Stimulated activated naive B cell treated with anti-CD40 and anti-IgM and Interleukin-4, amounts not matched to agents 10 μg/mL and 1 μg/mL and 100 μg/mL, for 72 hours (primary cell): Measurements from ENCODE around the gene PNISR.

Experiments
- ATAC-seq, 2 donors: fragments of 150-1000 bp; cut with Tn5 transposase; replicated peaks; 2 replicates each; pipeline ENCODE4 v1.10.0; 2021; ENCODE audit warnings: moderate library complexity in 1 of 2
- DNase-seq: peaks from one replicate; pipeline ENCODE4 v3.0.0; 2021
- H3K27ac Mint-ChIP-seq: one replicate; pipeline ENCODE4 v1.8.0; 2022; ENCODE audit warnings: mild to moderate bottlenecking, mixed read lengths
- H3K27me3 Mint-ChIP-seq, 2 donors: one replicate each; pipeline ENCODE4 v1.8.0; 2022; ENCODE audit warnings: mixed read lengths in 2 of 2
- H3K36me3 Mint-ChIP-seq, 2 donors: one replicate each; pipeline ENCODE4 v1.8.0; 2022; ENCODE audit warnings: mixed read lengths in 2 of 2, mild to moderate bottlenecking in 1 of 2
- H3K4me1 Mint-ChIP-seq, 2 donors: one replicate each; pipeline ENCODE4 v1.8.0; 2022; ENCODE audit warnings: mixed read lengths in 2 of 2, mild to moderate bottlenecking in 1 of 2
- H3K4me3 Mint-ChIP-seq, 2 donors: one replicate each; pipeline ENCODE4 v1.8.0; 2022; ENCODE audit warnings: mild to moderate bottlenecking in 2 of 2, mixed read lengths in 2 of 2, moderate library complexity in 1 of 2
- H3K9me3 Mint-ChIP-seq, 2 donors: one replicate each; pipeline ENCODE4 v1.8.0; 2022; ENCODE audit warnings: mixed read lengths in 2 of 2, mild to moderate bottlenecking in 1 of 2

Gene PNISR

DNA sequence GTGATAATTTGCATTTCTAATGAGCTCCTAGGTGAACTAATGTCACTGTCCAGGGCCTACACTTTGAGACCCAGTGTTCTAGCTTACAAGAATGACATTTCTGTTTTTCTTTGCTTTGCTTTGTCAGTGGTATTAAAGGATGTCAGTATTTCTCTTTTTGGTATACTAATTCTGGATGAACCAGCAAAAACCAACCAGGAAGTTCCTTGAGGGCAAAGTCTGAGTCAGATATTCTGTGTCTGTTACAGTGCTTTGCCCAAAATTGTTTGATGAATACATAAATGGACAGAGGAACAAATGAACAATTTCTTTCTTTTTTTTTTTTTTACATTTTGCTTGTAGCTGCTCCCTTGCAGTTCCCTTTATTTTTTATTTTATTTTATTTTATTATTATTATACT, 46.5 kb downstream of the PNISR start:
- peaks cover 10 to 18% of the 10 kb centered on the region in 2 donors for H3K36me3 Mint-ChIP-seq
- H3K9me3 Mint-ChIP-seq: no peaks in the 10 kb centered on the region
- DNase-seq (no peak), ATAC-seq (no peak)
- H3K4me1 Mint-ChIP-seq: no peaks in the 10 kb centered on the region
- H3K27me3 Mint-ChIP-seq: no peaks in the 10 kb centered on the region
- no peak overlapping the region for H3K4me3 Mint-ChIP-seq
- no peak overlapping the region for H3K27ac Mint-ChIP-seq

DNA sequence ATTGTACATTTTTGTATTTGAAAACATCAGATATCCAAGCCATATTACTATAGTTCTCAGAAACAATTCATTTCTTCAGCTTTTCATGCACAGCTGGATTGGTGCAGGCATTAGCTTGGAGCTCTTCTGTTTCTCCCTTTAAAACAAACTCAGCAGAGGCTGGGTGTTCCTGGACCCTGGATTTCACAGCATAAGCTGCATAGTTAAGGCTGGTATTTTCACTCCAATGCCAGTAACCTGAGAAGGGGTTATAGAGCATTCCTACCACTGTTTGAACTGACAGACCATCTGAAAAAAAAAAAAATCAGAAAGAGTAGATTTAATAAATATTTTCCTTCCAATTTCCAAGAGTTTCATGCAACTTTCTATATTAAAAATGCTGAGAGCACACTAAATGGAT, 55.6 kb downstream of the PNISR start:
- no peaks in the 10 kb centered on the region for H3K4me1 Mint-ChIP-seq
- H3K4me3 Mint-ChIP-seq: no peak overlapping the region
- no peaks in the 10 kb centered on the region for H3K27me3 Mint-ChIP-seq
- H3K27ac Mint-ChIP-seq: no peak overlapping the region
- DNase-seq (no peak), ATAC-seq (no peak)
- H3K36me3 Mint-ChIP-seq: no peaks in the 10 kb centered on the region
- no peaks in the 10 kb centered on the region for H3K9me3 Mint-ChIP-seq

DNA sequence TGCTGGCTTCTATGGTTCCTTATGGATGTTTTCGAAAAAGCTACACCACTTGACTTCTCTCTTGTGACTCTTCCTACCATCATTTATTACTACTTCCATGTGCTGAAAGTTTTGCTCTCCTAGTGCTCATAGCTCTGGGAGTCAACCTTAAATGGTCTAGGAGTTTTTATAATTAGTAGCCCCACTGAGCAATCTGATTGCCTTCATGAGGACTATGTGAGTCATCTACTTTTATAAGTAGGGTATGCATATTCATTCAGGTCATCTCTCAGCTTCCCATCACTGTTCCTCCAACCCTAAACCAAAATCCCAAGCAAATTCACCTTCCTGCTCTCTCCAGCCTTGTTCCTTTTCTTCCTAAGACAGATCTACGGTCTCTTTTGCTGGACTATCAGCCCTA, 58.3 kb downstream of the PNISR start:
- H3K36me3 Mint-ChIP-seq: no peaks in the 10 kb centered on the region
- H3K27ac Mint-ChIP-seq: peak overlapping the region; percentile 4
- H3K9me3 Mint-ChIP-seq: no peaks in the 10 kb centered on the region
- H3K27me3 Mint-ChIP-seq: peaks cover 6 to 7% of the 10 kb centered on the region in 2 donors
- no peak for ATAC-seq
- H3K4me1 Mint-ChIP-seq: peaks cover 0 to 2% of the 10 kb centered on the region in 2 donors
- DNase-seq: no peak
- H3K4me3 Mint-ChIP-seq: no peak overlapping the region

DNA sequence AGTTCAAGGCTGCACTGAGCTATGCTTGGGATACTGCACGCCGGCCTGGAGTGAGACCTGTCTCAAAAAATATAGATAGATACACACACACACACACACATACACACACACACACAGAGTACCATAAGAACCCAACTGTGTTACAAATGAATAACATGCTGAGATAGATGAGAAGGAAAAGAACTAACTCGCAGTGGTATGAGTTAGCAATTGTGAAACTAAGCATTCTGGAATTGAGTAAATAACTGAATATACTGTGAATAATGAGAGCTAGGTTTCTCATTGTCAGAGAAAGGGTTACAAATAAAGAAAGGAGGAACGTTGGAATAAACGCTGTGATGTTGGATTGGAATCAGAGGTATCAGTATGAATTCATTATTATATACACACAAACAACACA, 61.1 kb downstream of the PNISR start:
- DNase-seq (no peak), ATAC-seq (no peak)
- H3K9me3 Mint-ChIP-seq: no peaks in the 10 kb centered on the region
- H3K27ac Mint-ChIP-seq: no peak overlapping the region
- peaks cover 0 to 2% of the 10 kb centered on the region in 2 donors for H3K4me1 Mint-ChIP-seq
- H3K4me3 Mint-ChIP-seq: no peak overlapping the region
- peaks cover 25 to 29% of the 10 kb centered on the region in 2 donors for H3K27me3 Mint-ChIP-seq
- H3K36me3 Mint-ChIP-seq: no peaks in the 10 kb centered on the region

DNA sequence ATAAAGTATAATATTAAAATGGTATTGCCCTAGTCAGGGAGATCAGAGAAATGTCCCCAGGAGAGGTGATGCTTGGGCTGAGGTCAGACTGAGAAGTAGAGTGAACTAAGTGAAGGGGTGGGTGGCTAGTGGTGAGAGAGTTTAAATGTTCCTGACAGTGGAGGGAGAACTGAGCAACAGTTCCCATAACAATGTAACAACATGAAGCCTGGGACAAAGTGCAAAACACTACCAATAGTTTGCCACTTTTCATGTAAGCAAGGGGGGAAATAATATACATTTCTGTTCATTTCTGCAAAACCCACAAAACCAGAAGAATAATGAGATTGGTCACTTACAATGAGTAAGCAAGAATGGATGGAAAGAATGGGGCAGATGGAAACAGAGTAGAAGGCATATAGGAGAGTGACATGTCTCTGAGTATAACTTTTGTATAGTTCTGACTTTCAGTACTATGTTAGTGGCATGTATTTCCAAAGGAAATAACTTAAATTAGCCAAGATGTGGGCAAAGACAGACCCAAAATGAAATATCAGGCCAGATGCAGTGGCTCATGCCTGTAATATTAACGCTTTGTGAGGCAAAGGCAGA, 62.3 kb downstream of the PNISR start:
- ATAC-seq: no peak
- Mint-ChIP-seq H3K27ac (no peak overlapping the region), H3K9me3 (no peaks in the 10 kb centered on the region)

DNA sequence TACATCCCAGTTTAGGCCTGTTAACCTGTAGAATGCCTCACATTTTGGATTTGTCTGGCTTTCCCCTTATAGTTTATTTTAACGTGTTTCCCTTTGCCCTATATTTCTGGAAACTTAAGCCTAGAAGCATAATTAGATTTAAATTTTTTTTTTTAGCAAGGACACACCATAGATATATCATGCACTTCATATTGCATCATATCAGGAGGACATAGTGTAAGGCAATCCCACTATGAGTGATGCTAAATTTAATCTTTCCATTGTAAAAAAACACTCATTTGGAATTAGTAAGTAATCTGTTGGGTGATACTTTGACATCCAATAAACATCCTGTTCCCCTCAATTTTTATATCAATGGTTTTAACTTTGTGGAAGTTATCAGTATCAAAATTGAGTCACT, 65.3 kb downstream of the PNISR start:
- Mint-ChIP-seq H3K9me3 (no peaks in the 10 kb centered on the region), H3K4me3 (no peak overlapping the region), H3K36me3 (no peaks in the 10 kb centered on the region), H3K27ac (no peak overlapping the region), H3K4me1 (peaks cover 0 to 2% of the 10 kb centered on the region in 2 donors), H3K27me3 (peaks cover 39 to 43% of the 10 kb centered on the region in 2 donors)
- ATAC-seq: no peak
- no peak for DNase-seq

More for the DNA sequence above, 62.3 kb downstream of the PNISR start:
- Mint-ChIP-seq H3K4me3 (no peak overlapping the region), H3K4me1 (peaks cover 0 to 2% of the 10 kb centered on the region in 2 donors), H3K36me3 (no peaks in the 10 kb centered on the region), H3K27me3 (peaks cover 25 to 31% of the 10 kb centered on the region in 2 donors)
- DNase-seq: no peak

DNA sequence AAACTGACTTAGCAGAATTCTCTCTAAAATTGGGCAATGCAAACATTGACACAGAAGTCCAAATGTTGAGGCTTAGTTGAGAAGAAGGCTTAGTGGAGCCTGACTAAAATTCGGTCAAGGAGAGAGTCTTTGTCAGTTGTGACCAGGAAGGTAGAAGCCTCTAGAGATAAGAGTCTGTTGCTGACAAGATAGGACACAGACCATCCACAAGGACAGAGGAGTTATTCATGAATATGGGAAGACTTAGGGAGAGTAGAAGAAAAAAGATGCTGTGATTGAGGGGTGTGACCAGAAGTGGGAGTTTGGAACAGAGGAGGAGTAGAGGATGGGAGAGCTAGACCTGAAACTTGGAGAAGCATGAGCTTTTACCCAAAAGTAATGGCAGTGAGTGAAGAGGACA, 68.5 kb downstream of the PNISR start:
- ATAC-seq: no peak
- no peaks in the 10 kb centered on the region for H3K9me3 Mint-ChIP-seq
- no peak for DNase-seq
- no peak overlapping the region for H3K27ac Mint-ChIP-seq
- H3K36me3 Mint-ChIP-seq: no peaks in the 10 kb centered on the region
- H3K4me1 Mint-ChIP-seq: no peaks in the 10 kb centered on the region
- H3K27me3 Mint-ChIP-seq: peaks cover 43 to 52% of the 10 kb centered on the region in 2 donors
- H3K4me3 Mint-ChIP-seq: no peak overlapping the region

DNA sequence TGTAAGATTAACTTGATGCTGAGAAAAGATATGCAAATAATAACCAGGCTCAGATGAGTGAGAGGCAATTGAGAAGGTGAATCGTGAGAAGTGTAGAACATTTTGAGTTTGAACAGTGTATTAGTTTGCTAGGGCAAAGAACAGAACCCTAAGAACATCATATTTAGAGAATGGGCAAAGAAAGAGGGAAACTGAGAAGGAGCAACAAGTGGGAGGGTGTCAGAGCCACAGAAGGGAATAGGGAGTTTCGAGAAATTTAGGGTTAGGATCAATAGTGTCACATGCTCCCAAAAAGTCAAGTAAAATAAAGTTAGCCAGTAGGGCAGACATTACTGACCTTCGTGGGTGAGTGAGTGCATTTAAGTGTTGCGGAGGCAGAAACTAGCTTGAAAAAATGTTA, 70.1 kb downstream of the PNISR start:
- no peak for ATAC-seq
- H3K9me3 Mint-ChIP-seq: no peaks in the 10 kb centered on the region

DNA sequence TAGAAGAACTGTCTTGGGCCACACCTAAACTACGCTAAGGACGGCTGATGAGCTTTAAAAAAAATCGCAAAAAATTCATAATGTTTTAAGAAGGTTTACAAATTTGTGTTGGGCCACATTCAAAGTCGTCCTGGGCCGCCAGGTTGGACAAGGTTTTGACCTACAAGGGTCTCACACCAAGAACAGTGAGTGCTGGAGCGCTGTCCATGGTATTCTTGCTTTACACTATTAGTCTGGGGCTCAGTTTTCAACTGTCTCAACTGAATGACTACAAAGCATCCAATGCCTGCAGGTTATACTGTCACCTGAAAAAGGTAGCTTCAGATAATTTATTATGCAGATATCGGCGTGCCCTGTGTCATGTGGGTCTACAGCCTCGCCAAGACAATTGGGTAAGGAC, 72.0 kb downstream of the PNISR start:
- Mint-ChIP-seq H3K27ac (no peak overlapping the region), H3K27me3 (peaks cover 38 to 56% of the 10 kb centered on the region in 2 donors), H3K36me3 (no peaks in the 10 kb centered on the region), H3K4me3 (no peak overlapping the region), H3K9me3 (no peaks in the 10 kb centered on the region), H3K4me1 (no peaks in the 10 kb centered on the region)
- ATAC-seq (no peak), DNase-seq (no peak)

More for the DNA sequence above, 70.1 kb downstream of the PNISR start:
- DNase-seq: no peak
- Mint-ChIP-seq H3K4me3 (no peak overlapping the region), H3K27ac (no peak overlapping the region), H3K36me3 (no peaks in the 10 kb centered on the region), H3K27me3 (peaks cover 41 to 53% of the 10 kb centered on the region in 2 donors), H3K4me1 (no peaks in the 10 kb centered on the region)

DNA sequence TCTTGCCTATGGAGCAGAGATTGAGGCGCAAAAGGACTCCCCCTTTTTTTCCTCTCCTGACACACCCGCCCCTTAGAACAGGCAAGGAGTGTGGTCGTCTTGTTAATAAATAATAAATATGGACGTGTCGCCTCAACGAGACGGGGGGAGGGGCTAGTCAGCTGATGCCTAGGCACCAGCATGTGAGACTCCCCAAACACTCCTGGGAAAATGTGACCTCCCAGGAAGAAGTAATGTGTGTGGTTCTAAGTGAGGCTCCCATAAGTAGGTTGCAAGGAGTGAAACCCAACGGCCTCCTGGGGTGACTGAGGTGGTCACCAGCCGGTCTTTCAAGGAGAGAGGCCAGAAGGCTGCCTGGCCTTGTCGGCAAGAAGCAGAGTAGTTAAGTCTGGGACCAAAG, 74.5 kb downstream of the PNISR start:
- Mint-ChIP-seq H3K36me3 (no peaks in the 10 kb centered on the region), H3K4me1 (no peaks in the 10 kb centered on the region), H3K4me3 (no peak overlapping the region), H3K27ac (no peak overlapping the region), H3K27me3 (peaks cover 44 to 62% of the 10 kb centered on the region in 2 donors), H3K9me3 (no peaks in the 10 kb centered on the region)
- ATAC-seq (no peak), DNase-seq (no peak)

DNA sequence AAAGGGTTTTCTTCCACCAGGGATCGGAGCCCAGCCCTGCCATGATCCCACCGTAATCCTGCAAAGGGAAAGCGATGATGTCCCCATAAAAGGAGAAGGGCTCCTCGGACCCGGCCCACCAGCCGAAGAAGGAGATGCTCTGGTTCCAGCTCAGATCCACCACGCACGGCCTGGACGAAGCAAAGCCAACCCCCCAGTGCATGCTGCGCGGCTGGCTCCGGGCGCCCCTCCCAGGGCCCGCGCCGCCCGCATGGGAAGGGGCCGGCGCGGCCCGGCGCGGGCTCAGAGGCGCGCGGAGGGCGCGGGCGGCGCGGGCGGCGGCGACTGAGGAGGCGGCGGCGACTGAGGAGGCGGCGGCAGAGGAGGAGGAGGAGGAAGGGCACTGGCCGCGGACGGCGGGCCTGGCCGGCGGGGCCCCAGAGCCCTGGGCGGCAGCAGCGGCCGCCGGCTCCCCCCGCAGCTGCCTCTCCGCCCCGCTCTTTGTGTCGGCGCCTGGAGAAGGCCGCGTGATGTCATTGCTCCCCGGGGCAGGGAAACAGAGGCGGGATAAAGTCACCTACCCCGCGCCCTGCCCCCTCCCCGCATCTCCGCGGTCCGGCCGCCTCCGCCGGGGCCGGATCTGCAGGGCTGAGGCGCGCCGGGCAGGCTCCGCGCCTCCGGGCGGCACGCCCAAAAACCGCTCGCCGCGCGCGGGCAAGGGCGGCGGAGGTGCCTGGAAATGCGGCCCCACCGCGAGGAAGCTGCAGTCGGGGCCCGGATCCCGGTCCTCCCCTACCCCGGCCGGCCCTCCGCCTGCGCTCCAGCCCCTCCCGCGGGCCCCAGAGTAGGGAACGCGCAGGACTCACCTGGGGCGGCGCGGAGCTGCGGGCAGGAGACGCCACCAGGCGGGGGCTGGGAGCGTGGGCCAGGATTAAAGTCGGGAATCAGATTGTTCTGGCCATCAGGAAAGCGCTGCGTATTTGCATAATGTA, 75.7 kb downstream of the PNISR start, which contains the start of gene FAXC:
Gene FAXC (minus strand): TSS at position 504 of the 971 bp plus-strand sequence. CDS start 302 bp downstream, at position 202.
- H3K27ac Mint-ChIP-seq: no peak within 1 kb of the TSS
- no peaks in the 10 kb centered on the region for H3K36me3 Mint-ChIP-seq
- no peaks in the 10 kb centered on the region for H3K9me3 Mint-ChIP-seq
- H3K4me3 Mint-ChIP-seq: peak within 1 kb of the TSS in 1 of 2 donors; percentile 49
- ATAC-seq: peak; percentile 33 to 43
- no peaks in the 10 kb centered on the region for H3K4me1 Mint-ChIP-seq
- H3K27me3 Mint-ChIP-seq: peaks cover 41 to 59% of the 10 kb centered on the region in 2 donors
- no peak for DNase-seq

DNA sequence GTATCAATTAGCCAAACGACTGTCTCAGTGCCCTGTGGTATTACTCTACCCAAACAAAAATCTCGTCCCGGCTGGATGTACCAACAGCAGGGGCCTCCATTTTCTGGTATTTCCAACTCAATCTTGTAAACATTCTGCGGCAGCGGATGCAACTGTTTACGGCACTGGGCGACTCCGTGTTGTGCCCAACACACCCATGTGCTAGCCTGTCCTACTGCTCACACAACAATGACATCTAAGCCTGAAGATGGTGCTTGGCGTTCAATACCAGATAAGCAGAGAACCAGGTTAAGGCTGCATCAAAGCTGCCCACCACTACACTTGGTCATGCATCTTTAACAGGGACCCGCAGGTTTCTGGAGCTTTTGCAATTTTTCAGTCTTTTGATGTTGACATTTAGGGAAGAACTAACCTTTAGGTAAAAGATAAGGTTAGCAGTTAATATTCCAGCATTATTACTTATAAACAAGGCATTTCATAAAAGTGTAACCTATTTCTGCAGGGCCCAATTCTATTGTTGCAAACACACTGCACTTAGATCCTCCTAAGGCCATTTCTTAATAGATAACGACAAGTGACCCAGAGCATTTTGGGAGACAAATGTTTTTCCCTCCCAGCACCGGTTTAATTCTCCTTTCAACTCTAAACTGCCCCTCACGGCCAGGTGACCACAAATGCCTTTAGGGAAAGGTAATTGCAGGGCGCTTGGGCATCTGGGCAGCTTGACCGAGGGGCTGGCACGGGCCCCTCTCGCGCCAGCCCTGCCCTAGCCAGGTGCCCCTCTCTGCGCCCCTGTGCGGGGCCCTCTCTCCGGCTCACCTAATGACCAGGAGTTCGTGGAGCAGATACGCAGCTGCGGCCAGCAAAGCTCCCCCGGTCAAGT, 76.6 kb downstream of the PNISR start:
- no peak overlapping the region for H3K27ac Mint-ChIP-seq
- peaks cover 0 to 3% of the 10 kb centered on the region in 2 donors for H3K4me1 Mint-ChIP-seq
- peak overlapping the region in 1 of 2 donors; percentile 49 for H3K4me3 Mint-ChIP-seq
- H3K9me3 Mint-ChIP-seq: no peaks in the 10 kb centered on the region
- H3K36me3 Mint-ChIP-seq: no peaks in the 10 kb centered on the region
- ATAC-seq: no peak
- H3K27me3 Mint-ChIP-seq: peaks cover 45 to 62% of the 10 kb centered on the region in 2 donors
- DNase-seq: no peak
